T follicular helper cell (primary cell): Measurements from ENCODE around the gene CMYA5.
"Not testable (repeated sequence)": the region's sequence is repeated elsewhere in the genome, so short reads cannot be mapped to it uniquely, and the experiment has no call there.

Experiments used
- DNase-seq: peaks from one replicate; pipeline ENCODE4 v3.0.0-alpha.2; 2020; ENCODE audit warnings: low read depth

CMYA5 gene

DNA sequence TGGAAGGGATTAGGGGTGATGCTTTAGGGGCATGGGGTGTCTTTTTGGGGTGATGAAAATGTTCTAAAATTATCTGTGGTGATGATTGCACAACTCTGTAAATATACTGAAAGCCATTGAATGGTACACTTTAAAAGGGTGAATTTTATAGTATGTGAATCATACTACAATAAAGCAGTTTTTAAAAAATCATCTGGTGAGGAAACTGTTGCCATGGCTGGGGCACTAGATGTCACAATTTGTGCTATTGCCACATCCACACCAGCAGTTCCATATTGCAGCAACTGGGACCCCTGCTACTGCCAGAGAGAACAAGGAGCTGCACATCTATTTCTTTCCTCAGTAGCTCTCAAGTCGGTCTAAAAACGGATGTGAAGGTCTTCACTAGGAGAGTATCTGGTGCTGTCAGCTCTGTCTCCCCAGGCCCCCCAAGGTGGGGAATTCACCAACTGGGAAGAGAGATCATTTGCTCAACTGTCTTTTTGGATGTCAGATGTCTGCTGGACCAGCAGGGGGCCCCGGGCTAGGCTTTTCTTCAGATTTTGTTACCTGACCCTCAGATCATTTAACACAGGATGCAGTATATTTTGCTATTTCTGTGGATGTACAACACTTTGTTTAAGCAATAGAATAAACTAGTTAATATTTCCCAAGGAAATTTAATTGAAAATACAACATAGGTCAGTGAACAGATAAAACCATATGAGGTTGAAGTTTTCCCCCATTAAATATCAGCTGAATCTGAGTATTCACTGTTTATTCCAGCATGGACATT, 13.2 kb downstream of the CMYA5 start:
- no peak for DNase-seq

DNA sequence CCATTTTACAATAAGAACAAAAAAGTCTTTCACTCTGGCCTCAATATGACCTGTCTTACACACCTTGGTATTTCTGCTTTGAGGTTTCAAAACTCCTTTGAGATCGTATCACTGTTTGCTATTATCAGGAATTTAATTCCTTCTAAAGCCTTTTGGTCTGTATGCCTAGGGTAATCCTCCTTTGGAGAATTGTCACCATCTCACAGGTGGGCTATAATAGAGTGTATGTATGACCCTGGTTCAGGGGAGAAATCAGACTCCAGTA, 13.7 kb downstream of the CMYA5 start:
- DNase-seq, result no peak

DNA sequence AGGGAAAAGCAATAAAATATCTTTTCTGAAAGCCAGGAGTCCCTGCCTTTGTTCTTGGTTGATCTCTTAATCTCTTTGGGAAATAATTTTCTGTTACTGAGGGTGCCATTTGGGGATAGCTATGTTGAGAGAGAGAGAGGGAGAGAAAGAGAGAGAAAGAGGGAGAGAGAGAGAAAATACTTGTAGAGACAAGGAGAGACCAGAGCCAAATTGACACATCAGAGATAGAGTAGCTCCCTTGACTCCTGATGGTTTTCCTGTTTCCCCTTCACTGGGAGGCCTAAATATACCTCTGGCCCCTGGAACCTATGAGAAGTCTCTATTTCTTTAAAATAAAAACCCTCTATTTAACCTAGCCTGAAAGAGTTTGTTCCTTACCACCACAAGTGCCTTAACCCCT, 14.9 kb downstream of the CMYA5 start:
- DNase-seq, result no peak

DNA sequence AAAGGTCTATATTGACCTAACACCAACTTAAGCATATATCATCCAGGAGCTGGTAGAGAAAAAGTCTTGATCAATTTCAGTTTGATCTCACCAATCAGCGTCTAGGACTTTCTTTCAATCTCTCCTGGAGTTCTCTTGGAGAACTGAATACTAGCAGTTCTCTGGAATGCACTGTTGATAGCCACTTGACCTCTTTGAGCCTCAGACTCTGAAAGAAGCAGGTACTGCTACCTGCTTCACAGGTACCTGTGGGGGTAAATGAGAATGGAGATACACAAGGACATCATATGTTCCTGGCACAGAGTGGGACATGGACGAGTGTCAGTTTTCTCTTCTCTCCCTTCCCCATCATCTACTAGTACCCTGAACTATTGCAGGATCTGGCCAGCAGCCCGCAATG, 16.0 kb downstream of the CMYA5 start:
- DNase-seq, result no peak

DNA sequence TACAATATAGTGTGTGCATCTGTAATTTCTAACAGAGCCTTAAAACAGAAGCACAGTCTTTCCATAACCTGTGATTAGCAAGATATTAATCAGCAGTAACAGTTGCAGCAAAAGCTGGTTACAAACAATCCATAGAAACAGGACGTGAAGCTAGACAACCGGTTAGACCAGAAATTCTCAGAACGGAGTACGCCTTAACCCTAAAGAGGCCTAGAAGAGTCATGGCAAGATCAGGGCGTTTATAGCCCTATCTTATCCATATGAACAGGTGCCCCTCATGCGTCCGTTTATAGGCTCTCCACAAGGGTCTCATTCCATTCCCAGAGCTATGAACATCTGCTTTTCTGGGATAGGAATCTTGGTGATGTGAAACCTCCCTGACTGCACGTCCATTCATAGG, 16.7 kb downstream of the CMYA5 start:
- not testable (repeated sequence) for DNase-seq

DNA sequence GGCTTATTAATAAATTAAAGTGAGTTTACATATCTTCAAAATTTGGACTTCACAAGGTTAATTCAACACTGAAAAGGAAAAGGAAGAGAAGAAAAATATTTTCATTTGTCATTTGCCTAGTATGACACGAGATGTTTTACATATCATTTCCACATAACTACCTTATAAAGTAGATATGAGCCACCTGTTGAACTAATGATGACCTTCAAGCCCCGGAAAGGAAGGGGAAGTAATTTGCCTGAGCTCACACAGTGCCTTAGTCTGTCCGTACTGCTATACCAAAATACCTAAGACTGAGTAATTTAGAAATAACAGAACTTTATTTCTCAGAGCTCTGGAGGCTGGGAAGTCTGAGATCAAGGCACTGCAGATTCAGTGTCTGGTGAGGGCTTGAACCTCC, 17.9 kb downstream of the CMYA5 start:
- no peak for DNase-seq

DNA sequence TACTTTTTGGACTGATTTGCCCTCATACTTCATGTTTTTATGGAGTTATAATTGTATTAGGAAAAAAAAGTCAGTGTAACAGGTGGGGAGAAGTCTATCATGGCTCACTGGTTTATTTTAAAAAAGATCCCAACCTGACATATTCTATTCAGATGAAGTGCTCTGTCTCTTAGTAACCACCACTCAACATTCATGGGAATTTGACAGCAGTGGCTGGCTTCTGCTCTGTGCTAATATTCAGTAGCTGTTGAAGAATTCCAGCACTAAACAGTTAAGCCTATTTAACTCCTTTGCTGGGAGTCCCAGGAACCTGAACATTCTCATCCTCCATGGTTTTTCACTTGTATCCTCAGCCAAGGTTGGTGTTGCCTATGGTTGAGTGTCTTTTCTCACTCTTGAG, 23.1 kb downstream of the CMYA5 start:
- DNase-seq, result no peak

DNA sequence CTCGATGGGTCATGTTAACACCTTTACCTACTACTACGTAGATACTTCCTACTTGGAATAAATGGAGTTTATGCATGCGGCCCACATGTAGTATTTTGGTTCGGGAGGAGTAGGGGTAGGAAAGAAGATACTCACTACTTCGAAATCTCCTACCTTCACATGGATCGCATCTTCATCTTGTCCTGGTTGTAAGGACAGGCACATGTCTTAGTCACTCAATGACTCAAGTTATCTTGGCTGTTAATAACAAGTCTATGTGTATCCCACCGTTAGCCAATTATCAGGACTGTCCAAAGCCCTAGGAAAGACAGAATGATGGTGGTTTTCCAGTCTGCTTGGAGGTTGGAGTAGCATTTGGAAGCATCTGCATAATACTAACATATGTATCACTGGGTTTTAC, 24.1 kb downstream of the CMYA5 start:
- no peak for DNase-seq

DNA sequence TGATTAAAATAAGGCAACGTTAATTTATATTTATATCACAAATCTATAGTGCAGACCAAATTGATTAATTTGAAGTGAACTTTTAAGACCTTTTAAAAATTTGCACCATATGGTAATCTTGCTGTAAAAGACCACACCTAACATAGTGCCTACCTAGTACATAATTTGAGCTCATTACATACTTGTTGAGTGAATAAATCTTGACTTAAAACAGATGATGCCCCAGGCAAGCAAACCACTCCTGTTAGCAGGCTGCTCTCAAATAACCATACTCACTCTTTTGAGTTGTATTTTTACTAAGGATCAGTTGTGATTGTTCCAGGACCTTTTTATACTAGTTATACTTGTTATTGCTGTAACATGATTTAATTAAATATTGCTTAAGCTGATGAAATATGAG, 27.2 kb downstream of the CMYA5 start:
- no peak for DNase-seq

DNA sequence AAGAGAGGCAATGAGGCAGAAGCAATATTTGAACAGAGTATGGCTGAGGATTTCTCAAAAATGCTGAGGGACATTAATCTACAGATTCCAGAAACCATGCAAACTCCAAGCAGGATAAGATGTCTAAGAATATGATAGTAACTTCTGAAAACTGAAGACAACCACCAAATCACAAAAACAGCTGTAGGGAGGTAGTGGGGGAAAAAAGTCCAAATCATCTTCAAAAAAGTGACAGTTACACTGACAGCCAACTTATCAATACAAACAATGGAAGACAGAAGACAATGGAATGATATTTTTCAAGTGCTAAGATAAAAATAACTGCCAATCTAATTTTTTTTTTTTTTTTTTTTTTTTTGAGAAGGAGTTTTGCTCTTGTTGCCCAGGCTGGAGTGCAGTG, 30.5 kb downstream of the CMYA5 start:
- DNase-seq, result no peak

DNA sequence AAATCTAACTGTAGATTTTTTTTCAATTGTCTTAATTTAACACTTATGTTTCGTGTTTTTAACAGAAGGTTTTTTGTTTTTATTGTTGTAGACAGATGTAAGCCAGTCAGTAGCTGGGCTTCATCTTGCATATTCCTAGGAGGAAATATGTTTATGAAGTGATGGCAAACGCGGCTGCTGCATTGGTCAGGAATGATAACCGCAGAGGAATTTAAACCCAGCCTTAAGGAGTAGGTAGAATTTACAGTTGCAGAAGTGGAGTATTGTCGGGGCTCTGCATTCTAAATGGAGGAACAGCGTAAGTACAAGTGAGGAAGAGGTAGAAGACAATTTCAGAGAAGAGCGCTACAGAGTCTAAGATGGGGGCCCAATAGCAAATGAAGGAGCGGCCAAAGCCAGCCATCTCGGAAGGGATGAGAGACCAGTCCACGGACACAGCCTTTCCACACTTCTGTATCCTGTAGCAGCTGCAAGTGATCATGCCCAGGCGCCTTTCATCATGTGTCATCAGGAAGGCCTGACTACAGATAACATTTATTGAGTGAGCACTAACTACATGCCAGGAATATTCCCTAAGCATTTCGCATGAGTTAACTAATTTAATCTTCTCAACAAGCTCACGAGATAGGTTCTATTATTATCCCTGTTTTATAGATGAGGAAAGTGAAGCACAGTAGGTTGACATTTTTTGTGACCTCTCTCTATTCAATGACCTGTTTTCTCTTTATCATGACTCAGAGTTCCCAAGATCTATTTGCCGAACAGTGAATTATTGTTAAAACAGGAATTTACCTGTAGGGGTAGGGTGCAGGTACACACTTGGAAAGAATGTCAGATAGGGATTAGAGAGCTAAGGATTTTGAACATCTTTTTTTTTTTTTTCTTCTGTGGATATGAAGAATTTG, 38.1 kb downstream of the CMYA5 start:
- DNase-seq, result no peak

DNA sequence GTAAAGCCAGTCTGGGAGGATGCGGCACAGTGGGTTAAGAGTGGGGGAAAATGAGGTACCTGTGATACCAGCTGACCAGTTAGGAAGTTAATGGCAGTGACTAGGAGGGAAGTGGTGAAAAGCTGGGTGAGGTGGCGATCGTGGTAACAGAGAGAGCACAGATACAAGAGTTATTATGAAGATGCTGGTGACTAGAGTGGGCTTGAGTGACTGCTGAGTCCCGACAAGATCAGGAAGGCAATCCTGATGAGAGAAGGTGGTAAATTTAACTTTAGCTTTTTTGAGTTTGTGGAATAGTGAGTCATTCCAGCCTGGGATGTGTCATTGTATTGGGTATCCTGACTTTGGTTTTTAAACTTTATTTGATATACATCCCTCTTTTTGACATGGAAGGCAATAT, 38.8 kb downstream of the CMYA5 start:
- no peak for DNase-seq

DNA sequence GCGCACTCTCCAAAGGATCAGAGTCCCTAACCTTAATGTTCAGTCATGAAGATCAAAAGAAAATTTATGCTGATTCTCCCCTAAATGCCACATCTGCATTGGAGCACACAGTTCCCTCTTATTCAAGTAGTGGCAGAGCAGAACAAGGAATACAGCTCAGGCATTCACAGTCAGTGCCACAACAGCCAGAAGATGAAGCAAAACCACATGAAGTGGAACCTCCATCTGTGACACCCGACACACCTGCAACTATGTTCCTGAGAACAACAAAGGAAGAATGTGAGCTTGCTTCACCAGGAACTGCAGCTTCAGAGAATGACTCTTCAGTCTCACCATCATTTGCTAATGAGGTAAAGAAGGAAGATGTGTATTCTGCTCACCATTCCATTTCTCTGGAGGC, 40.0 kb downstream of the CMYA5 start:
- DNase-seq, result no peak

DNA sequence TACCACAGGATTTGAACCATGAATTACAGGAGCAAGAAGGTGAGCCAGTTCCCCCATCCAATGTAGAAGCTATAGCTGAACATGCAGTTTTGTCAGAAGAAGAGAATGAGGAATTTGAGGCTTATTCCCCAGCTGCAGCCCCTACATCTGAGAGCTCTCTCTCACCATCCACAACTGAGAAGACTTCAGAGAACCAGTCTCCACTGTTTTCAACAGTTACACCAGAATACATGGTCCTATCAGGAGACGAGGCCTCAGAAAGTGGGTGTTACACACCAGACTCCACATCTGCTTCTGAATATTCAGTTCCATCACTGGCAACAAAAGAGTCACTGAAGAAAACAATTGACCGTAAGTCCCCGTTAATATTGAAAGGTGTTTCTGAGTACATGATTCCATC, 40.9 kb downstream of the CMYA5 start:
- DNase-seq, result no peak

DNA sequence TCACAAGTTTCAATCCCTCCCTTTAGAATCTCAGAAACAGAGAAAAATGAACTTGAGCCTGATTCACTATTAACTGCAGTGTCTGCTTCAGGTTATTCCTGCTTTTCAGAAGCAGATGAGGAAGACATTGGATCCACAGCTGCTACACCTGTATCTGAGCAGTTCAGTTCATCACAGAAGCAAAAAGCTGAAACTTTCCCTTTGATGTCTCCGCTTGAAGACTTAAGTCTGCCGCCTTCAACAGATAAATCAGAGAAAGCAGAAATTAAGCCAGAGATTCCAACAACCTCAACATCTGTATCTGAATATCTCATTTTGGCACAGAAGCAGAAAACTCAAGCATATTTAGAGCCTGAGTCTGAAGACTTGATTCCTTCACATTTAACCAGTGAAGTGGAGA, 42.1 kb downstream of the CMYA5 start:
- no peak for DNase-seq

DNA sequence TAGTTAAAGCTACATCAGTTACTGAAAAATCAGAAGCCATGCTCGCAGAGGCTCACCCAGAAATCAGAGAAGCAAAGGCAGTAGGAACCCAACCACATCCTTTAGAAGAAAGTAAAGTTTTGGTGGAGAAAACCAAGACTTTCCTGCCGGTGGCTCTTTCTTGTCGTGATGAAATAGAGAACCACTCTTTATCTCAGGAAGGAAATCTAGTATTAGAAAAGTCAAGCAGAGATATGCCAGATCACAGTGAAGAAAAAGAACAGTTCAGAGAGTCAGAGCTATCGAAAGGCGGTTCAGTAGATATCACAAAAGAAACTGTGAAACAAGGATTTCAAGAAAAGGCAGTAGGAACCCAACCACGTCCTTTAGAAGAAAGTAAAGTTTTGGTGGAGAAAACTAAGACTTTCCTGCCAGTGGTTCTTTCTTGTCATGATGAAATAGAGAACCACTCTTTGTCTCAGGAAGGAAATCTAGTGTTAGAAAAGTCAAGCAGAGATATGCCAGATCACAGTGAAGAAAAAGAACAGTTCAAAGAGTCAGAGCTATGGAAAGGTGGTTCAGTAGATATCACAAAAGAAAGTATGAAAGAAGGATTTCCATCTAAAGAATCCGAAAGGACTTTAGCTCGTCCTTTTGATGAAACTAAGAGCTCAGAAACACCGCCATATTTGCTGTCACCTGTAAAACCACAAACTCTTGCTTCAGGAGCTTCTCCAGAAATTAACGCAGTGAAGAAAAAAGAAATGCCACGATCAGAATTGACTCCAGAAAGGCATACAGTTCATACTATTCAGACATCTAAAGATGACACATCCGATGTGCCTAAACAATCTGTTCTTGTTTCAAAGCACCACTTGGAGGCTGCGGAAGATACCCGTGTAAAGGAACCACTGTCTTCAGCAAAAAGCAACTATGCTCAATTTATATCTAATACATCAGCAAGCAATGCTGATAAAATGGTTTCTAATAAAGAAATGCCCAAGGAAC, 47.2 kb downstream of the CMYA5 start:
- DNase-seq, result no peak

DNA sequence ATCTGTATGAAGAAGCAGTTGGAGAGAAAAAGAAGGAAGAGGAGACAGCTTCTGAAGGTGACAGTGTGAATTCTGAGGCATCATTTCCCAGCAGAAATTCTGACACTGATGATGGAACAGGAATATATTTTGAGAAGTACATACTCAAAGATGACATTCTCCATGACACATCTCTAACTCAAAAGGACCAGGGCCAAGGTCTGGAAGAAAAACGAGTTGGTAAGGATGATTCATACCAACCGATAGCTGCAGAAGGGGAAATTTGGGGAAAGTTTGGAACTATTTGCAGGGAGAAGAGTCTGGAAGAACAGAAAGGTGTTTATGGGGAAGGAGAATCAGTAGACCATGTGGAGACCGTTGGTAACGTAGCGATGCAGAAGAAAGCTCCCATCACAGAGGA, 48.7 kb downstream of the CMYA5 start:
- no peak for DNase-seq

DNA sequence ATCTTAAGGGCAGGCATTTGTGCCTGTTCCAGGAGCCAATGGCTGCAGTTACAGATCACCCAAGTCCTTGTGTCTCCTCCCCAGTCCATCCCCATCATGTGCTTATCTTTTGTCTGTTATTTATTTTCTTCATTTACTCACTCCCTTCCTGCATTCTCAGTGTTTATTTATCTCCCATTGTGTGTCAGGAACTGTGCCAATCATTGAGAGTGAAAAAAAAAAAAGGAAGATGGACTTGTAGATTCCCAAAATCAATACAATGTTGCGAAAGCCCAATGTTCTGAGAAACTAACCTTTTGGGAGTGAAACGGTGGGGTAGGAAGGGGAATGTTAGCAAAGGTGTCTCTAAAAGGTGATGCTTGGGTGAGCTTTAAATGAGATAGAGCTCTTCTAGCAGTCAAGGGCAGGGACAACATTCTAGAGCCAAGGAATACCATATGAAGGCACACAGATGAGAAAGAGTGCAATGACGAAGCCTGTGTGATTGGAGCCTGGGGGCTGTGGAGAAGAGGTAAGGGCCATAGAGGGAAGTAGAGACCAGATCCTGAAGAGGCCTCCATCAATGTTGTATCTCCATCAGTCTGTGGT, 53.0 kb downstream of the CMYA5 start:
- no peak for DNase-seq

DNA sequence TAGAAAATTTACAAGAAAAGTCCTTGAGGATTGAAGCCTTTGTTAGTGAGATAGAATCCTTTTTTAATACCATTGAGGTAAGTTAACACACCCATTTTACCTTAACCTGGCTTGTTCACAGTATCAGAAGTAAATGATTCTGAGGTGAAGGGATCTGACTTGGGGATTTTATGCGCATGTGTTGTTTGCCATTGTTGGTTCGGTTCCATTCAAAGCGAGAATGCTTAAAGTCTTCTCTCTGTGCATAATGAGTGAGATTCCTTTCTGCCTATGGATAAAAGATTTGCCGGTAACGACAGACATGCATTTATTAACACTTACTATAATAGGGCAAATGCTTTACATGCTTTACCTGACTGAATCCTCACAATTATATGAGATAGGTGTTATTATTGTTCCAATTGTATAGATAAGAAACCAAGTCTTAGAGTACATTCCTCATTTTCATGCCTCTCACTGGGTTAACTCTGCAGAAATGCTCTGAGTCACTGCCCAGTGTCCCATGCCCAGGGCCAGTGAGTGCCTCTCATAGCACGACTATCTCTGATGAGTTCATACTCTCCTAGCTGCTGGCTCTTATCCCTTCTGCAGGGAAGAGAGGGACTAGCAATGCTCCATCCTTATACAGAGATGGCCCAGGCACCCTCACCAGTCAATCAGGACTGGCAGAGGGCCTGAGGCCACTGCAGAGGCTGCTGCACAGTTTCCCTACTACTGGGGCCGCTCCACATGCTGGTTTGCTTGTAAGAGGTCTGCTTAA, 54.4 kb downstream of the CMYA5 start:
- no peak for DNase-seq

DNA sequence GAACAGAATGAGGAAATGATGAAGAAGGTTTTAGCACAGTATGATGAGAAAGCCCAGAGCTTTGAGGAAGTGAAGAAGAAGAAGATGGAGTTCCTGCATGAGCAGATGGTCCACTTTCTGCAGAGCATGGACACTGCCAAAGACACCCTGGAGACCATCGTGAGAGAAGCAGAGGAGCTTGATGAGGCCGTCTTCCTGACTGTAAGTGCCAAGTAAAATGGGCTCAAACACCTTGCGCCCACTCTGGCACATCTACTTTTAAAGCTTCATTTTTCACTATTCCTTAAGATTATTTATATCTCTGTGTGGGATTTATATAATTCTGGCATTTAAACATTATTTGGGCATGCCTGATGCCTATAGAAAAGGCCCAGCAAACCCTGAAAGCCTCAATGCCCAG, 55.6 kb downstream of the CMYA5 start:
- no peak for DNase-seq
